Right lobe of liver (tissue), 6 donors: Measurements from ENCODE around the gene SLC45A1. TPM values are rescaled to one million over a fixed set of nuclear protein-coding genes. Genes with fewer than 3 reads are reported as not detected.

Experiments
- ATAC-seq, 4 donors: fragments of 200-7000 bp; cut with Tn5 transposase; one replicate each; pipeline ENCODE4 v1.9.1; 2020; ENCODE audit warnings: mild to moderate bottlenecking in 4 of 4, moderate library complexity in 4 of 4
- DNase-seq, 3 donors: peaks; one replicate each; pipeline ENCODE4 v3.0.0-alpha.2; 2020
- H3K27ac ChIP-seq, 3 donors: fragments of 200-600 bp; one replicate each; pipeline ENCODE4 v1.8.0; 2022
- H3K27me3 ChIP-seq, 2 donors: fragments of 200-600 bp; one replicate each; pipeline ENCODE4 v1.8.0; 2022
- H3K36me3 ChIP-seq, 4 donors: fragments of 200-600 bp; sonication (generic) in 1 of 4; one replicate each; pipeline versions ENCODE4 v1.5.1 to v1.8.0; 2017 to 2022; ENCODE audit warnings: control low read depth in 1 of 4
- H3K4me1 ChIP-seq, 4 donors: fragments of 200-600 bp; sonication (generic) in 1 of 4; one replicate each; pipeline versions ENCODE4 v1.5.1 to v1.8.0; 2017 to 2022; ENCODE audit warnings: control low read depth in 1 of 4
- H3K4me3 ChIP-seq, 3 donors: fragments of 200-600 bp; one replicate each; pipeline ENCODE4 v1.8.0; 2022
- H3K9me3 ChIP-seq, 4 donors: fragments of 200-600 bp; sonication (generic) in 1 of 4; one replicate each; pipeline versions ENCODE4 v1.5.1 to v1.8.0; 2017 to 2022; ENCODE audit warnings: control low read depth in 1 of 4
- CTCF ChIP-seq, 4 donors: fragments of 200-600 bp in 3 of 4; fragments of 450-650 bp in 1 of 4; IDR thresholded peaks; one replicate each; pipeline versions ENCODE4 v1.5.1 to v1.8.0; 2016 to 2022; ENCODE audit warnings: antibody characterized with exemption in 4 of 4, mild to moderate bottlenecking in 2 of 4
- POLR2A ChIP-seq: fragments of 450-650 bp; IDR thresholded peaks from one replicate; pipeline ENCODE4 v1.6.1; 2017; ENCODE audit warnings: antibody characterized with exemption, mild to moderate bottlenecking
- WGBS: methylation state at CpG from one replicate; pipeline ENCODE4 v1.1.6; 2018; ENCODE audit warnings: low coverage, low lambda C conversion rate; ENCODE audit not compliant: insufficient coverage; ENCODE audit errors: missing lambda C conversion rate; 5-methylcytosine and 5-hydroxymethylcytosine counted together
- intact Hi-C, 2 donors: fragments of 100-400 bp; cut with DNase I; formaldehyde crosslinking; loops; one replicate each; pipeline versions ENCODE4 v1.11.2 to v1.14.1; 2022
- total RNA-seq, 6 experiments: library from RNA; depleted of rRNA in 2 of 6; stranded (reverse); fragments of >200 nt in 2 of 6; fragmentation: NEBNext Ultra II Directional in 3 of 6; extraction: Animal tissue kit (Norgen Biotek cat#: 25700) in 3 of 6; gene quantifications; one replicate each; pipeline versions ENCODE4 v1.1.0 to v1.2.4, GENCODE V29; 2016 to 2023
- donor health status: DM: no; HTN: yes; CAD: no.
- donor health status: DM: no; HTN: no; CAD: no.
- donor health status: DM: no; HTN: no; CAD: no.
- donor health status: DM: no; HTN: yes; CAD: no.
- donor health status: DM: no; HTN: yes; CAD: no.

The SLC45A1 gene
- total RNA-seq, 6 experiments from 2014 or later = 0.13 to 0.53 (median 0.25) TPM; not detected in 1

GRCh38 chr1:8359617-8360481 is 41.9 kb downstream of the SLC45A1 start:
- DNase-seq = peak in 1 of 3 donors; percentile 47
- ATAC-seq = no peak
- Histone ChIP-seq H3K27ac (no peak overlapping the region), H3K36me3 (peaks cover 0 to 88% (median 51%) of the 10 kb centered on the region in 4 donors), H3K27me3 (no peaks in the 10 kb centered on the region), H3K9me3 (no peaks in the 10 kb centered on the region), H3K4me3 (no peak overlapping the region), H3K4me1 (peaks cover 0 to 23% (median 5%) of the 10 kb centered on the region in 4 donors)
- WGBS = 92% methylated on average over 22 of the region's 44 CpGs
- intact Hi-C loops = no loop called here
- TF ChIP-seq CTCF (IDR thresholded peaks at IDR 0.05) (no peak), POLR2A (no peak)

GRCh38 chr1:8360493-8361197 is 42.7 kb downstream of the SLC45A1 start:
- H3K4me1 ChIP-seq = peaks cover 0 to 24% (median 8%) of the 10 kb centered on the region in 4 donors
- 80% methylated on average over 14 of the region's 26 CpGs for WGBS
- no peak overlapping the region for H3K4me3 ChIP-seq
- no peak overlapping the region for H3K27ac ChIP-seq
- H3K9me3 ChIP-seq = no peaks in the 10 kb centered on the region
- H3K36me3 ChIP-seq = peaks cover 0 to 87% (median 47%) of the 10 kb centered on the region in 4 donors
- intact Hi-C loops = no loop called here
- TF ChIP-seq CTCF (IDR thresholded peaks at IDR 0.05) (no peak), POLR2A (no peak)
- DNase-seq (peak in 1 of 3 donors; percentile 47), ATAC-seq (no peak)
- H3K27me3 ChIP-seq = no peaks in the 10 kb centered on the region

GRCh38 chr1:8361198-8361849 is 43.4 kb downstream of the SLC45A1 start:
- intact Hi-C loops = no loop called here
- Histone ChIP-seq H3K4me3 (no peak overlapping the region), H3K36me3 (peaks cover 0 to 81% (median 41%) of the 10 kb centered on the region in 4 donors), H3K9me3 (no peaks in the 10 kb centered on the region), H3K4me1 (peaks cover 0 to 24% (median 9%) of the 10 kb centered on the region in 4 donors), H3K27ac (no peak overlapping the region), H3K27me3 (no peaks in the 10 kb centered on the region)
- TF ChIP-seq POLR2A = no peak
- TF ChIP-seq CTCF (IDR thresholded peaks at IDR 0.05) = no peak
- 80% methylated on average over 1 of the region's 21 CpGs for WGBS
- ATAC-seq (peak; percentile 32 to 59 (median 38)), DNase-seq (peak in 1 of 3 donors; percentile 54)

GRCh38 chr1:8362701-8363101 is 44.8 kb downstream of the SLC45A1 start:
- no peaks in the 10 kb centered on the region for H3K27me3 ChIP-seq
- ATAC-seq = no peak
- DNase-seq = no peak
- WGBS = 99% methylated on average over 8 of the region's 13 CpGs
- no peak overlapping the region for H3K4me3 ChIP-seq
- no peak for TF ChIP-seq POLR2A
- no peak for TF ChIP-seq CTCF (IDR thresholded peaks at IDR 0.05)
- H3K27ac ChIP-seq = no peak overlapping the region
- H3K9me3 ChIP-seq = no peaks in the 10 kb centered on the region
- intact Hi-C loops = no loop called here
- peaks cover 0 to 76% (median 37%) of the 10 kb centered on the region in 4 donors for H3K36me3 ChIP-seq
- peaks cover 0 to 32% (median 12%) of the 10 kb centered on the region in 4 donors for H3K4me1 ChIP-seq
